Measurements from ENCODE around the gene CPN2. TPM values are rescaled to one million over a fixed set of nuclear protein-coding genes. Genes with fewer than 3 reads are reported as not detected.

Gene CPN2
- total RNA-seq, 2 donors from 2014 or later: 0.15 TPM; not detected in 1

GRCh38 chr3:194329583-194329965 is 21.6 kb downstream of the CPN2 start:
- TF ChIP-seq CTCF (IDR thresholded peaks at IDR 0.05): no peak
- DNase-seq: no peak
- H3K9ac ChIP-seq (ENCODE audit: low read depth in 2 of 2, low read length in 2 of 2): no peak overlapping the region
- no peaks in the 10 kb centered on the region for H3K9me3 ChIP-seq
- H3K4me1 ChIP-seq: no peaks in the 10 kb centered on the region
- H3K4me3 ChIP-seq: no peak overlapping the region
- no peaks in the 10 kb centered on the region for H3K36me3 ChIP-seq
- intact Hi-C loops (cut with DNase I): no loop called here
- no peak overlapping the region for H3K27ac ChIP-seq
- H3K27me3 ChIP-seq: peaks cover 6% of the 10 kb centered on the region

GRCh38 chr3:194328942-194329582 is 22.1 kb downstream of the CPN2 start:
- intact Hi-C loops (cut with DNase I): no loop called here
- no peak for TF ChIP-seq CTCF (IDR thresholded peaks at IDR 0.05)
- H3K4me3 ChIP-seq: no peak overlapping the region
- H3K27me3 ChIP-seq: peaks cover 6% of the 10 kb centered on the region
- H3K9me3 ChIP-seq: no peaks in the 10 kb centered on the region
- H3K9ac ChIP-seq (ENCODE audit: low read depth in 2 of 2, low read length in 2 of 2): no peak overlapping the region
- H3K27ac ChIP-seq: no peak overlapping the region
- H3K36me3 ChIP-seq: no peaks in the 10 kb centered on the region
- DNase-seq: no peak
- peaks cover 2% of the 10 kb centered on the region for H3K4me1 ChIP-seq

GRCh38 chr3:194328053-194328657 is 23.0 kb downstream of the CPN2 start:
- Histone ChIP-seq H3K9ac (ENCODE audit: low read depth in 2 of 2, low read length in 2 of 2) (no peak overlapping the region), H3K9me3 (no peaks in the 10 kb centered on the region), H3K27ac (no peak overlapping the region), H3K4me3 (no peak overlapping the region), H3K36me3 (no peaks in the 10 kb centered on the region), H3K4me1 (peaks cover 7% of the 10 kb centered on the region), H3K27me3 (peaks cover 2% of the 10 kb centered on the region)
- TF ChIP-seq CTCF (IDR thresholded peaks at IDR 0.05): no peak
- intact Hi-C loops (cut with DNase I): no loop called here
- no peak for DNase-seq

- no peak overlapping the region for H3K4me3 ChIP-seq
- no peak for TF ChIP-seq CTCF (IDR thresholded peaks at IDR 0.05)
- no peaks in the 10 kb centered on the region for H3K9me3 ChIP-seq
- no peaks in the 10 kb centered on the region for H3K27me3 ChIP-seq
- H3K9ac ChIP-seq (ENCODE audit: low read depth in 2 of 2, low read length in 2 of 2): no peak overlapping the region
- intact Hi-C loops (cut with DNase I): no loop called here
- DNase-seq: no peak
- H3K4me1 ChIP-seq: peaks cover 7% of the 10 kb centered on the region
- no peaks in the 10 kb centered on the region for H3K36me3 ChIP-seq
- H3K27ac ChIP-seq: no peak overlapping the region
Observed at GRCh38 chr3:194327218-194328052, 23.7 kb downstream of the CPN2 start.

GRCh38 chr3:194326968-194327217 is 24.2 kb downstream of the CPN2 start:
- no peak for DNase-seq
- H3K27ac ChIP-seq: no peak overlapping the region
- intact Hi-C loops (cut with DNase I): no loop called here
- H3K36me3 ChIP-seq: no peaks in the 10 kb centered on the region
- peaks cover 7% of the 10 kb centered on the region for H3K4me1 ChIP-seq
- no peak for TF ChIP-seq CTCF (IDR thresholded peaks at IDR 0.05)
- no peaks in the 10 kb centered on the region for H3K9me3 ChIP-seq
- no peak overlapping the region for H3K9ac ChIP-seq (ENCODE audit: low read depth in 2 of 2, low read length in 2 of 2)
- H3K4me3 ChIP-seq: no peak overlapping the region
- H3K27me3 ChIP-seq: no peaks in the 10 kb centered on the region

Data from colonic mucosa (tissue), 4 donors.